Neural cell (in vitro differentiated cells): ENCODE measurements around the gene MAGEC3. TPM values are rescaled to one million over a fixed set of nuclear protein-coding genes. Genes with fewer than 3 reads are reported as not detected.

Source experiments
- H2AFZ ChIP-seq: fragments of 200-600, 300-800 bp; sonication (generic), shearing (Covaris generic); 2 replicates; pipeline ENCODE4 v1.6.0; 2014; ENCODE audit warnings: low read depth, mild to moderate bottlenecking, antibody characterized with exemption, low read length, moderate library complexity
- H3F3A ChIP-seq: fragments of 200-600 bp; shearing (Covaris generic); 2 replicates; pipeline ENCODE4 v1.6.1; 2016; ENCODE audit warnings: mild to moderate bottlenecking, moderate library complexity, mixed read lengths, antibody characterized with exemption, low read length; ENCODE audit not compliant: insufficient read depth, poor library complexity, severe bottlenecking
- H3K27ac ChIP-seq: fragments of 200-600, 300-800 bp; sonication (generic), shearing (Covaris generic); 2 replicates; pipeline ENCODE4 v1.5.1; 2014; ENCODE audit warnings: mild to moderate bottlenecking, low read length, moderate library complexity
- H3K27me3 ChIP-seq: fragments of 300-800, 200-600 bp; sonication (generic), shearing (Covaris generic); 2 replicates; pipeline ENCODE4 v1.6.0; 2014; ENCODE audit warnings: mild to moderate bottlenecking, low read depth, low read length, moderate library complexity; ENCODE audit not compliant: insufficient read depth
- H3K36me3 ChIP-seq: fragments of 300-800, 200-600 bp; sonication (generic), shearing (Covaris generic); 2 replicates; pipeline ENCODE4 v1.5.1; 2014; ENCODE audit warnings: mild to moderate bottlenecking, antibody characterized with exemption, low read length, moderate library complexity; ENCODE audit not compliant: insufficient read depth
- H3K4me2 ChIP-seq: fragments of 300-800, 200-600 bp; sonication (generic), shearing (Covaris generic); 2 replicates; pipeline ENCODE4 v1.6.0; 2014; ENCODE audit warnings: mild to moderate bottlenecking, low read length
- H3K4me3 ChIP-seq: fragments of 300-800, 200-600 bp; sonication (generic), shearing (Covaris generic); 2 replicates; pipeline ENCODE4 v1.5.1; 2014; ENCODE audit warnings: mild to moderate bottlenecking, low read length, moderate library complexity
- H3K79me2 ChIP-seq: fragments of 200-600 bp; shearing (Covaris generic); replicated peaks from 2 replicates; pipeline ENCODE4 v1.6.0; 2014; ENCODE audit warnings: mild to moderate bottlenecking, low read length, moderate library complexity; ENCODE audit not compliant: insufficient read depth
- H3K9ac ChIP-seq: fragments of 300-800, 200-600 bp; sonication (generic), shearing (Covaris generic); 2 replicates; pipeline ENCODE4 v1.6.1; 2016; ENCODE audit warnings: mild to moderate bottlenecking, low read length, mixed read lengths
- H3K9me2 ChIP-seq: fragments of 200-600 bp; shearing (Covaris generic); 2 replicates; pipeline ENCODE4 v1.6.1; 2016; ENCODE audit warnings: mild to moderate bottlenecking, low read length, mixed read lengths; ENCODE audit not compliant: insufficient read depth
- H3K9me3 ChIP-seq: fragments of 200-600, 300-800 bp; sonication (generic), shearing (Covaris generic); 2 replicates; pipeline ENCODE4 v1.6.1; 2016; ENCODE audit warnings: mild to moderate bottlenecking, mixed run types, low read length, moderate library complexity, mixed read lengths
- H4K20me1 ChIP-seq: fragments of 200-600 bp; shearing (Covaris generic); 2 replicates; pipeline ENCODE4 v1.6.1; 2016; ENCODE audit warnings: mild to moderate bottlenecking, mixed run types; ENCODE audit not compliant: insufficient read depth
- CTCF ChIP-seq: fragments of 450-650 bp; IDR thresholded peaks from 2 replicates; pipeline ENCODE4 v1.5.1; 2014; ENCODE audit warnings: antibody characterized with exemption, mild to moderate bottlenecking, moderate library complexity; ENCODE audit not compliant: poor library complexity, severe bottlenecking
- EP300 ChIP-seq: fragments of 450-650 bp; conservative IDR thresholded peaks from 2 replicates; pipeline ENCODE4 v1.6.1; 2014; ENCODE audit warnings: antibody characterized with exemption, mild to moderate bottlenecking, moderate library complexity; ENCODE audit not compliant: poor library complexity, severe bottlenecking
- MXI1 ChIP-seq: fragments of 450-650 bp; conservative IDR thresholded peaks from 2 replicates; pipeline ENCODE4 v1.6.1; 2014; ENCODE audit warnings: antibody characterized with exemption, mild to moderate bottlenecking; ENCODE audit not compliant: poor library complexity, severe bottlenecking
- POLR2AphosphoS5 ChIP-seq: IDR thresholded peaks from 2 replicates; pipeline ENCODE4 v1.6.1; 2012
- RAD21 ChIP-seq: fragments of 450-650 bp; conservative IDR thresholded peaks from 2 replicates; pipeline ENCODE4 v1.6.1; 2014; ENCODE audit warnings: antibody characterized with exemption, mild to moderate bottlenecking, moderate library complexity
- SMC3 ChIP-seq: fragments of 450-650 bp; conservative IDR thresholded peaks from 2 replicates; pipeline ENCODE4 v1.6.1; 2014; ENCODE audit warnings: antibody characterized with exemption, mild to moderate bottlenecking, moderate library complexity; ENCODE audit not compliant: poor library complexity
- TAF1 ChIP-seq: IDR thresholded peaks from 2 replicates; pipeline ENCODE4 v1.6.1; 2012; ENCODE audit warnings: low read depth
- polyA plus RNA-seq: library from polyadenylated mRNA; depleted of rRNA; stranded (reverse); fragments of >200 nt; gene quantifications from 2 replicates; pipeline ENCODE4 v1.2.3, GENCODE V29; 2014
- TF ChIP-seq, protein P1 (sequence below): IDR thresholded peaks from 2 replicates; pipeline ENCODE4 v1.6.1; 2012; ENCODE audit warnings: borderline replicate concordance

The MAGEC3 gene
- polyA plus RNA-seq, 1 donor from 2014 or later = 2.3 TPM

GRCh38 chrX:141935645-141936044 lies 97.5 kb downstream of the MAGEC3 start:
- H3K27ac ChIP-seq = no peak overlapping the region
- H3F3A ChIP-seq = no peaks in the 10 kb centered on the region
- H3K4me3 ChIP-seq = no peak overlapping the region
- H3K4me2 ChIP-seq = no peak overlapping the region
- no peak for TF ChIP-seq RAD21
- TF ChIP-seq MXI1 = no peak
- no peak for TF ChIP-seq SMC3
- no peak for TF ChIP-seq CTCF
- TF ChIP-seq TAF1 = no peak
- TF ChIP-seq POLR2AphosphoS5 = no peak
- TF ChIP-seq, protein P1, sequence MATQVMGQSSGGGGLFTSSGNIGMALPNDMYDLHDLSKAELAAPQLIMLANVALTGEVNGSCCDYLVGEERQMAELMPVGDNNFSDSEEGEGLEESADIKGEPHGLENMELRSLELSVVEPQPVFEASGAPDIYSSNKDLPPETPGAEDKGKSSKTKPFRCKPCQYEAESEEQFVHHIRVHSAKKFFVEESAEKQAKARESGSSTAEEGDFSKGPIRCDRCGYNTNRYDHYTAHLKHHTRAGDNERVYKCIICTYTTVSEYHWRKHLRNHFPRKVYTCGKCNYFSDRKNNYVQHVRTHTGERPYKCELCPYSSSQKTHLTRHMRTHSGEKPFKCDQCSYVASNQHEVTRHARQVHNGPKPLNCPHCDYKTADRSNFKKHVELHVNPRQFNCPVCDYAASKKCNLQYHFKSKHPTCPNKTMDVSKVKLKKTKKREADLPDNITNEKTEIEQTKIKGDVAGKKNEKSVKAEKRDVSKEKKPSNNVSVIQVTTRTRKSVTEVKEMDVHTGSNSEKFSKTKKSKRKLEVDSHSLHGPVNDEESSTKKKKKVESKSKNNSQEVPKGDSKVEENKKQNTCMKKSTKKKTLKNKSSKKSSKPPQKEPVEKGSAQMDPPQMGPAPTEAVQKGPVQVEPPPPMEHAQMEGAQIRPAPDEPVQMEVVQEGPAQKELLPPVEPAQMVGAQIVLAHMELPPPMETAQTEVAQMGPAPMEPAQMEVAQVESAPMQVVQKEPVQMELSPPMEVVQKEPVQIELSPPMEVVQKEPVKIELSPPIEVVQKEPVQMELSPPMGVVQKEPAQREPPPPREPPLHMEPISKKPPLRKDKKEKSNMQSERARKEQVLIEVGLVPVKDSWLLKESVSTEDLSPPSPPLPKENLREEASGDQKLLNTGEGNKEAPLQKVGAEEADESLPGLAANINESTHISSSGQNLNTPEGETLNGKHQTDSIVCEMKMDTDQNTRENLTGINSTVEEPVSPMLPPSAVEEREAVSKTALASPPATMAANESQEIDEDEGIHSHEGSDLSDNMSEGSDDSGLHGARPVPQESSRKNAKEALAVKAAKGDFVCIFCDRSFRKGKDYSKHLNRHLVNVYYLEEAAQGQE = no peak
- H3K9me3 ChIP-seq = no peaks in the 10 kb centered on the region
- no peak overlapping the region for H2AFZ ChIP-seq
- no peaks in the 10 kb centered on the region for H3K79me2 ChIP-seq
- H3K27me3 ChIP-seq = no peaks in the 10 kb centered on the region
- H4K20me1 ChIP-seq = no peaks in the 10 kb centered on the region
- no peaks in the 10 kb centered on the region for H3K36me3 ChIP-seq
- H3K9me2 ChIP-seq = no peaks in the 10 kb centered on the region
- H3K9ac ChIP-seq = no peak overlapping the region

- no peak overlapping the region for H2AFZ ChIP-seq
- H4K20me1 ChIP-seq = no peaks in the 10 kb centered on the region
- no peaks in the 10 kb centered on the region for H3K36me3 ChIP-seq
- no peak overlapping the region for H3K4me2 ChIP-seq
- no peaks in the 10 kb centered on the region for H3K9me3 ChIP-seq
- TF ChIP-seq RAD21 = peak; percentile 51
- TF ChIP-seq CTCF = peak; percentile 45
- TF ChIP-seq POLR2AphosphoS5 = no peak
- peak; percentile 46 for TF ChIP-seq SMC3
- no peak overlapping the region for H3K27ac ChIP-seq
- H3F3A ChIP-seq = no peaks in the 10 kb centered on the region
- H3K9ac ChIP-seq = no peak overlapping the region
- H3K9me2 ChIP-seq = no peaks in the 10 kb centered on the region
- H3K4me3 ChIP-seq = no peak overlapping the region
- H3K79me2 ChIP-seq = no peaks in the 10 kb centered on the region
- H3K27me3 ChIP-seq = no peaks in the 10 kb centered on the region
Measured at GRCh38 chrX:141936080-141936479, 98.0 kb downstream of the MAGEC3 start.

DNA sequence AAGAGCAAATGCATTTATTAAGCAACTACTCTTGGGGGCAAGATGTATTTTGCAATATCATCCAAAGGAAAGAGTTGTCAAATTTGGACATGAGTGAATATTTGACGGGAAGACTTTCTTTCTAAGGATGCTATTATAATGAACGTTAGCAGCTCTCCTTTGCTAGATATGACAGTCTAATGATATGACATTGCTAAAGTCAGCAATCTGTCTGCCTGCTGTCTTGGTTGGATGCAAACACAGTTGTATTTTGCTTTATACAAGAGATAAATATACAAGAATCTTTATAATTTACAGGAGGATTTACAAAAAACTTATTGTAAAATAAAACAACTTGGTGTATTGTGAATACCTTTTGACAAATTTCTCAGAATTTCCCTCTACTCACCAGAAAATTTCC lies 103.1 kb downstream of the MAGEC3 start:
- H3F3A ChIP-seq = no peaks in the 10 kb centered on the region
- H2AFZ ChIP-seq = no peak overlapping the region
- H3K27ac ChIP-seq = peak overlapping the region; percentile 47
- no peak overlapping the region for H3K4me3 ChIP-seq
- no peaks in the 10 kb centered on the region for H4K20me1 ChIP-seq
- H3K36me3 ChIP-seq = no peaks in the 10 kb centered on the region
- no peaks in the 10 kb centered on the region for H3K9me3 ChIP-seq
- H3K27me3 ChIP-seq = no peaks in the 10 kb centered on the region
- no peaks in the 10 kb centered on the region for H3K79me2 ChIP-seq
- no peak overlapping the region for H3K4me2 ChIP-seq
- no peak overlapping the region for H3K9ac ChIP-seq
- no peaks in the 10 kb centered on the region for H3K9me2 ChIP-seq
- peak; percentile 18 for TF ChIP-seq POLR2AphosphoS5
- TF ChIP-seq RAD21 = no peak
- no peak for TF ChIP-seq MXI1
- peak; percentile 78 for TF ChIP-seq EP300
- no peak for TF ChIP-seq CTCF
- no peak for TF ChIP-seq SMC3
- TF ChIP-seq TAF1 = no peak
- TF ChIP-seq, protein P1 = peak; percentile 7
